Stomach (tissue), 9 donors: ENCODE measurements around the gene KLF5. TPM values are rescaled to one million over a fixed set of nuclear protein-coding genes. Genes with fewer than 3 reads are reported as not detected.

ENCODE experiments used
- DNase-seq, 2 donors: peaks; one replicate each; pipeline versions ENCODE4 v3.0.0 to v3.0.0-alpha.2; 2013 to 2019
- H3K27ac ChIP-seq, 5 donors: fragments of 200-600 bp in 4 of 5; sonication (generic) in 4 of 5; one replicate each; pipeline ENCODE4 v1.5.1; 2013 to 2019; ENCODE audit warnings: mild to moderate bottlenecking in 1 of 5, moderate library complexity in 1 of 5
- H3K27me3 ChIP-seq, 3 donors: fragments of 200-600 bp; sonication (generic); one replicate each; pipeline ENCODE4 v1.5.1; 2017 to 2019; ENCODE audit warnings: mixed run types in 1 of 3
- H3K36me3 ChIP-seq, 4 donors: fragments of 200-600 bp; sonication (generic); 1 replicate in 3 of 4; 2 replicates in 1 of 4; pipeline ENCODE4 v1.5.1; 2016 to 2019
- H3K4me1 ChIP-seq, 4 donors: fragments of 200-600 bp; sonication (generic); one replicate each; pipeline ENCODE4 v1.5.1; 2016 to 2019
- H3K4me3 ChIP-seq, 4 donors: fragments of 200-600 bp; sonication (generic) in 3 of 4; one replicate each; pipeline ENCODE4 v1.5.1; 2016 to 2019; ENCODE audit warnings: mild to moderate bottlenecking in 1 of 4
- H3K9me3 ChIP-seq, 4 donors: fragments of 200-600 bp; sonication (generic); one replicate each; pipeline ENCODE4 v1.5.1; 2016 to 2019
- CTCF ChIP-seq, 7 experiments: fragments of 450-650 bp in 4 of 7; fragments of 200-600 bp in 3 of 7; sonication (generic) in 3 of 7; IDR thresholded peaks; one replicate each; pipeline ENCODE4 v1.5.1; 2016 to 2019; ENCODE audit warnings: antibody characterized with exemption in 7 of 7, control low read depth in 2 of 7, mild to moderate bottlenecking in 1 of 7
- EP300 ChIP-seq: sonication (generic); formaldehyde crosslinking; IDR thresholded peaks from one replicate; pipeline ENCODE4 v1.6.1; 2017; ENCODE audit warnings: antibody characterized with exemption
- POLR2A ChIP-seq, 4 donors: fragments of 450-650 bp; IDR thresholded peaks; one replicate each; pipeline ENCODE4 v1.6.1; 2016; ENCODE audit warnings: antibody characterized with exemption in 4 of 4, control low read depth in 2 of 4, mild to moderate bottlenecking in 1 of 4, moderate library complexity in 1 of 4
- POLR2AphosphoS5 ChIP-seq, 3 donors: sonication (generic); formaldehyde crosslinking; IDR thresholded peaks; one replicate each; pipeline ENCODE4 v1.6.1; 2016; ENCODE audit warnings: antibody characterized with exemption in 3 of 3
- WGBS, 5 donors: extraction: QIAGEN DNeasy Blood & Tissue Kit in 3 of 5; methylation state at CpG; one replicate each; pipeline versions ENCODE4 v1.1.5 to v1.1.7; 2013 to 2018; 5-methylcytosine and 5-hydroxymethylcytosine counted together
- intact Hi-C: fragments of 100-400 bp; cut with DNase I; formaldehyde crosslinking; loops from one replicate; pipeline ENCODE4 v1.15.1; 2023; ENCODE audit warnings: low total_unique reads
- polyA plus RNA-seq, 3 donors: library from polyadenylated mRNA; stranded (reverse); fragments of 200-250 nt; gene quantifications; one replicate each; pipeline ENCODE4 v1.2.3, GENCODE V29; 2013
- total RNA-seq, 5 donors: library from RNA; depleted of rRNA; stranded (reverse); fragments of >200 nt; gene quantifications; one replicate each; pipeline versions ENCODE4 v1.1.0 to v1.2.3, GENCODE V29; 2014 to 2016
- donor health status: healthy with polysubstance abuse.
- donor health status: Bipolar disorder and iron deficiency.
- donor health status: healthy.

The KLF5 gene
- total and polyA plus RNA-seq, 8 donors, result 23.7 to 585 (median 78.1) TPM

DNA sequence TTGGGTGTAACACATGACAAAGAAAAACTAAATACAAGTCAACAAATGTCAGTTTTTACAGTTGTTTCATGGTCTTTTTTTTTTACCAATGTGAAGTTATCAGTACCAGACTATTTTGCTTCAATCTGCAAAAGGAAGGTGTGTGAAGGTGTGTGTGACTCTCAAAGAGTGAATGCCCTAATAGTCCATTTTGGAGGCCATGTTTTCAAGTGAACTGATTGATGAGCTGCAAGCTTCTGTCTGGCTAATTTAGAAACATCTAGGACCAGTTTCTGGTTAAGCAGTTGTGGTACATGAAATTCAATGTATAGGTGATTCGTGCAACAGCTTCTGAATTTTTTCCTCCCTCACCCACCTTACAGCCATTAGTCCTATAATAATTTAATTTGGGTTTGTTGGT is 16.1 kb downstream of the KLF5 start:
- Histone ChIP-seq H3K4me1 (peaks cover 0 to 58% (median 28%) of the 10 kb centered on the region in 4 donors), H3K4me3 (no peak overlapping the region), H3K27ac (peak overlapping the region in 4 of 5 donors; percentile 52 to 77 (median 64)), H3K27me3 (no peaks in the 10 kb centered on the region), H3K9me3 (no peaks in the 10 kb centered on the region), H3K36me3 (peaks cover 0 to 18% (median 14%) of the 10 kb centered on the region in 4 donors)
- WGBS, 5 donors, result 42 to 80% (median 57%) methylated on average over 1 of the region's 1 CpG
- TF ChIP-seq EP300 (no peak), POLR2A (IDR thresholded peaks at IDR 0.05) (no peak), POLR2AphosphoS5 (IDR thresholded peaks at IDR 0.05) (no peak), CTCF (IDR thresholded peaks at IDR 0.05) (no peak)
- intact Hi-C loops, result no loop called here
- DNase-seq, result no peak

- intact Hi-C loops, result no loop called here
- H3K36me3 ChIP-seq, result peaks cover 0 to 18% (median 14%) of the 10 kb centered on the region in 4 donors
- H3K4me1 ChIP-seq, result peaks cover 4 to 58% (median 25%) of the 10 kb centered on the region in 4 donors
- H3K27me3 ChIP-seq, result no peaks in the 10 kb centered on the region
- H3K9me3 ChIP-seq, result no peaks in the 10 kb centered on the region
- DNase-seq, result peak; percentile 57 to 79
- TF ChIP-seq CTCF (IDR thresholded peaks at IDR 0.05), result no peak
- no peak for TF ChIP-seq EP300
- TF ChIP-seq POLR2AphosphoS5 (IDR thresholded peaks at IDR 0.05), result peak in 2 of 3 donors; percentile 69 to 70
- TF ChIP-seq POLR2A (IDR thresholded peaks at IDR 0.05), result no peak
- WGBS, 5 donors, result 18 to 64% (median 34%) methylated on average over 18 of the region's 18 CpGs
- no peak overlapping the region for H3K4me3 ChIP-seq
- H3K27ac ChIP-seq, result peak overlapping the region; percentile 52 to 89 (median 67)
Observed at GRCh38 chr13:73075546-73075945, 16.7 kb downstream of the KLF5 start.

DNA sequence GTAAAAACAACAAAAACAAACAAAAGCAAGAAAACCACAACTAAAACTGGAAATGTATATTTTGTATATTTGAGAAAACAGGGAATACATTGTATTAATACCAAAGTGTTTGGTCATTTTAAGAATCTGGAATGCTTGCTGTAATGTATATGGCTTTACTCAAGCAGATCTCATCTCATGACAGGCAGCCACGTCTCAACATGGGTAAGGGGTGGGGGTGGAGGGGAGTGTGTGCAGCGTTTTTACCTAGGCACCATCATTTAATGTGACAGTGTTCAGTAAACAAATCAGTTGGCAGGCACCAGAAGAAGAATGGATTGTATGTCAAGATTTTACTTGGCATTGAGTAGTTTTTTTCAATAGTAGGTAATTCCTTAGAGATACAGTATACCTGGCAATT is 17.1 kb downstream of the KLF5 start:
- WGBS, 5 donors, result 31 to 43% (median 33%) methylated on average over 2 of the region's 2 CpGs

DNA sequence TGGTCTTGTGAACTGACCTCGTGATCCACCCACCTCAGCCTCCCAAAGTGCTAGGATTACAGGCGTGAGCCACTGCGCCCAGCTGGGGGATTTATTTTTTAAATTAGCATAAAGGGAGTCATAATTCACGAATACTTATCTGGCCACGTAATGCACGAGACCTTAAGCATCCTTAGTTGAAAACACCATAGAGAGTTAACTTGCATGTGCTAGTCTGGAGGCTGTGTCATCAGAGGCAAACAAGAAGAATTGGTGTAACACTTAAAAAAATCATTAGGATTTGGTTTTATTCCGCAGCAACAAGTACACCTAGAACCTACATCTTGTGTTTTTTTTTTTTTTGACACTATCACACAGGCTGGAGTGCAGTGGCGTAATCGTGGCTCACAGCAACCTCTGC is 19.1 kb downstream of the KLF5 start:
- DNase-seq, result no peak
- 80 to 90% (median 86%) methylated on average over 9 of the region's 9 CpGs for WGBS, 5 donors
- Histone ChIP-seq H3K4me3 (no peak overlapping the region), H3K36me3 (peaks cover 0 to 18% (median 14%) of the 10 kb centered on the region in 4 donors), H3K27ac (peak overlapping the region in 2 of 5 donors; percentile 21 to 70), H3K4me1 (peaks cover 4 to 62% (median 20%) of the 10 kb centered on the region in 4 donors), H3K27me3 (no peaks in the 10 kb centered on the region), H3K9me3 (no peaks in the 10 kb centered on the region)
- no peak for TF ChIP-seq EP300
- TF ChIP-seq CTCF (IDR thresholded peaks at IDR 0.05), result no peak
- TF ChIP-seq POLR2AphosphoS5 (IDR thresholded peaks at IDR 0.05), result no peak
- TF ChIP-seq POLR2A (IDR thresholded peaks at IDR 0.05), result no peak
- intact Hi-C loops, result no loop called here

More for the DNA sequence above, 17.1 kb downstream of the KLF5 start:
- H3K27me3 ChIP-seq, result no peaks in the 10 kb centered on the region
- H3K9me3 ChIP-seq, result no peaks in the 10 kb centered on the region
- no peak for DNase-seq
- intact Hi-C loops, result no loop called here
- no peak overlapping the region for H3K4me3 ChIP-seq
- peaks cover 4 to 57% (median 24%) of the 10 kb centered on the region in 4 donors for H3K4me1 ChIP-seq
- peaks cover 0 to 18% (median 14%) of the 10 kb centered on the region in 4 donors for H3K36me3 ChIP-seq
- peak overlapping the region; percentile 52 to 89 (median 67) for H3K27ac ChIP-seq
- TF ChIP-seq POLR2A (IDR thresholded peaks at IDR 0.05), result no peak
- no peak for TF ChIP-seq CTCF (IDR thresholded peaks at IDR 0.05)
- no peak for TF ChIP-seq POLR2AphosphoS5 (IDR thresholded peaks at IDR 0.05)
- no peak for TF ChIP-seq EP300
